Measurements from ENCODE around the gene SYNE1. TPM values are rescaled to one million over a fixed set of nuclear protein-coding genes. Genes with fewer than 3 reads are reported as not detected.
"Not testable (repeated sequence)": the region's sequence is repeated elsewhere in the genome, so short reads cannot be mapped to it uniquely, and the experiment has no call there.

SYNE1 gene
- total RNA-seq, 1 experiment from 2014 or later: 20.9 TPM

DNA sequence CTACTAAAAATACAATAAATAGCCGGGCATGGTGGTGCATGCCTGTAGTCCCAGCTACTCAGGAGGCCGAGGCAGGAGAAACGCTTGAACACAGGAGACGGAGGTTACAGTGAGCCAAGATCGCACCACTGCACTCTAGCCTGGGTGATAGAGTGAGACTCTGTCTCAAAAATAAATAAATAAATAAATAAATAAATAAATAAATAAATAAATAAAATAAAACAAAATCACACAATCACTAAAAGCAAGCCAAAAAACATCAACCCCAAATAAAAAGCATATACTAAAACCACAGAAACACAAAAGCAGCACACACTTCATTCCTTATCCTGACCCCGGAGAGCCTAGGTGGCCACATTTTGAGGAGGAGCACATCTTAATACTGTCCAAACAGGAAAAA is 498.8 kb downstream of the SYNE1 start:
- DNase-seq (ENCODE audit: low read depth): not testable (repeated sequence)

DNA sequence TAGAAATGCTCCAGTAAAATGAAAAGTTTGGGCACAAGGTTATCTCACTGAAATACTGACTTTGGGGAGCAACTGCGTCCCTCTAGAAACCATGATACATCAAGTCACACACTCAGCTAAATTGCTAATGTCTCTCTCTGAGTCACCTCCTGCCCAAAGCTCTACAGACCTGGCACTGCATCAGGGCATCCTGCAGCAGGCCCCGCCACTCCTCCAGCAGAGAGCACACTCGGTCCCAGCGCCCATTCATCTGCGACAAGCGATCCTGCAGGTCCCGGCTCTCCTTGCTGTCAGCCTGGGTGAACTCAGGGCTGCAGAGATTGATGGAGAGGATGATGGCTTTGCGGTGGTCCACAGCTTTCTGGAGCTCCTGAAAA is 500.7 kb downstream of the SYNE1 start:
- DNase-seq (ENCODE audit: low read depth): peak; percentile 43

DNA sequence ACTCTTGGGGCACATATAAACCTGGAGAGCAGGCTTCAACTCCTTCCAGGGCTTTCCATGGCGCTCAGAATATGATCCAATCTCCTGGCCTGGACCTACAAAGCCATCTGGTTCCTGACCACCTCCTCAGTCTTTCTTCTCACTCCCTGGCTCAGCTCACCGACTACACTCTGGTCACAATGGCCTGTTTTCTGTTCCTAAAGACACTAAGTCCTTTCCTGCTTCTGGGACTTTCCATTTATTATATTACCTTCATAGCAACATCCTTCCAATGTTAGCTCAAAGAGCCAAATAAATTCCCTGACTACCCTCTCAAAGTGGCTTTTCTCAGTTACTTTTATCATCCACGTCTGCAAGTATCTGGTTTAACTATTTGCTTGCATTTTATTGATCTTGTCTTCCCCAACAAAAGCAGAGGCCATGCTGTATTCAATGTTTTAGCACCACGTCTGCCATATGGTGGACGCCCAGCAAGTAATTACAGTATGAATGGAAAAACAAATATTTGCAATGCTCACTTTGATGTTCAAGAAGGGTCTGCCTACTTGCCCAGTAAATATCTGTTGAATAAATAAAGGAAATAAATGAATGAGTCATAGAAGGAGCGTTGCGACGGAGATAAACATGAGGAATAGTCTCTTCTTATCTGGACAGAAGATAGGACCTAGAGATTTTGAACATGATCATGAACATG is 501.3 kb downstream of the SYNE1 start:
- DNase-seq (ENCODE audit: low read depth): no peak

DNA sequence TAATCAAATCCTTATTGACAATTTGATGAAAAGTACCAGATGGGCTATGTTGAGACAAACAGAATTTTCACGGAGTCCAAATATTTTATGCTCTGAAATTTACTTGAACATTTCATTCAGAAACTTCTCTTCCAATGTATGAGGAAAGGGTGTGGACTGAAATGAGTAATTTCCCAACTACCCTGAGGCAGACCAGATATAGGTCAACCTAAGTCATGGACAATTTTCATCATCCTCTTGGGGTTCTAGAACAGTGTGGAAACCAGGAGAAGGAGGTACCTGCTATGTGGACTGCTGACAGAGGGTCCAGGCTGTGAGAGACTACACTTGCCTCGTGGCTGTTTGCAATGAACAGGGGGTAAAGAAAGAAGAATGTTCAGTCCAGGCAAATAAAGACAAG is 506.7 kb downstream of the SYNE1 start:
- no peak for DNase-seq (ENCODE audit: low read depth)

DNA sequence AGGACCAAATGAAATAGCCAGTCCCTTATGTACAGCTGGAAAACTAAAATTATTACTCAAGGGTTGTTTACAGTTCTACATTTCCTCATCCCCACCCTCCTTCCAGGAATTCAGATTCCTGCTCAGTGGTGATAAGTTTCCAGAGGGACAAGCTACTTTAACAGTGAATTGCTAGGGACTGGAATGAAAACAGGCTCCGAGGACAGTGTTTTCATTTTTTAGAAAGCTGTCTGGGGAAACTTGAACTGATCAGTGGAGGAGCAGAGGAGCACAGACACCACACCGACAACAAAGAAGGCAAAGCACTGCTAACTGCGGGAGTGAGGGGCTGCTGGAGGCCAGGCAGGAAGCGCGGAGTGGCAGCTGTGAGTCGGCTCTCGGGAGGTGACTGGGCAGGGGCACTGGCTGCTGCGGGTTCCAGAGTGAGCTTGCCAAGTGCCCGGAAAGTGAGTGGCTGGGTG is 507.4 kb downstream of the SYNE1 start:
- no peak for DNase-seq (ENCODE audit: low read depth)

DNA sequence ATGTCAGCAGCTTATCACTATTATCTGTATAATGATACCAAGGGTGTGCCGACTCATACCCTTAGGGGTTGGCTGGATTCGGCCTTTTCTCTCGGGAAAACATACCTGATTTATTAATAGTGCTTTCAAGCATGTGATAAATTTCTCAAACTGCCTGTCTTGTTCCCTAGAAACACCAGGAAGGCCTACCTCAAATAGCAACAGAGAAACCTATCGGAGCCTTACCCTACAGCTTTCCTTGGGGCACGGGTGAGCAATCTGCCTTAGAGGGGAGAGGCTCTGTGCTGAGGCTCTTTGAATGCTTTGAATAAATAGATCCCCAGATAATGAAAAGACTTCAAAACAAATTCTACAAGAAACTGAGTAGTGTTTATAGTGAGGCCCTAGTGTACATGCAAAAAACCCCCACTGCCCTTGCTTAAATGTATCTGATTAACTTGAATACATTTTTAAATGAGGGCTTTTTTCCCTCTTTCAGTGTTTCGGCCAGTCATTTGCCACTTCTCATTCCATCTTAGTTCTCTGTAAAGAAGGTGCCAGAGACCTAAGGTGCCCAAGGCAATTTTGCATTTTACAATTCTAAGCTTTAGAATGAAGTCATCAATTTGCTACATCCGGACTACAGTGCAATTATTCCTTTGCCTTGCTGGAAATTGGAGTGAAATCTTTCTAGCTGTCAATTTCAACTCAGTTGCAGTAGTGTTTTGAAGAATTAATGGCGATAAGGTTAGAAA is 509.6 kb downstream of the SYNE1 start:
- DNase-seq (ENCODE audit: low read depth): peak; percentile 43

DNA sequence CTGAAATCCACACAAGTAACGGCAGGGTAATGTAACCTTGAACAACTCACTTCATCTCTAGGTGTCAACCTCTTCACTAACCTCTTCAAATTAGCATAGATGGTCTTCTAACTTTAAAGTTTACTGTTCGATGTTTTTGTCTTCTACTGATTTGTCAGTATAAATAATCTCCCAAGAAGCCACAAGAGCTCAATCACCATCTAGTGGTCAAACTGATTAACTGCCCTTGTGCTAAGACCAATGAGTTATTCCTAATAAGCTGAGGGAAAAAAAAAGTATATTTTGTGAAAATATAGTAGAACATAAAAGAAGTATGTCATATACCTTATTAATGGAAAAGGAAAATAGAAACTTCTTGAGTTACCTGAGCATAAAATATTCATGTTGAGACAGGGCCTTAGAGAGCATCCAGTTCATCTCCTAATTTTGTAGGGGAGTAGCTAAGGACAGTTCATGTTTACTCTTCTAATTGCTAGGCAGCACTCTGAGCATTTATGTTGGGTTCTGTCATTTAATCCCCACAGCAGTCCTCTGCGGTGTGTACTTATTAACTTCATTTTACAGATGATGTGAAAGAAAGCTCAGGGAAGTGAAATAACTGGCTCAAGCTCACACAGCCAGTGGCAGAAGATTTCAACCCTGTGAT is 512.6 kb downstream of the SYNE1 start:
- peak; percentile 70 for DNase-seq (ENCODE audit: low read depth)

DNA sequence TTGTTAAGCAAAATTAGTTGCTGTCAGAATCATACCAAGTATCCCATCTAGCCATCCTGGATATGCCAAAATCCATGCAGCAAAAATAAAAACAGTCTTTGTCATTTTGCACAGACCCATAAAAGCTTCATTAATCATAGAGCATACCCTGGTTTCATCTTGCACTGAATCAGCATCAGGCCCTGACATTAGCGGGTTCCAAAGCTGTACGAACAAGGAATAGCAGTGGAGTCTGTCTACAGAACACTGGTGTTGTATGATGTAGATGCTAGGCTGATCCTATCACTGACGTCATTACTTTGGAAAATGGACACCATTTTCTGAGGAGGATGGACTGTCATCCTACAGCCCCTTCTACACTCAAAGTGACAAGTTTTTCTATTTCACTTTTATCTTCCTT is 514.1 kb downstream of the SYNE1 start:
- no peak for DNase-seq (ENCODE audit: low read depth)

DNA sequence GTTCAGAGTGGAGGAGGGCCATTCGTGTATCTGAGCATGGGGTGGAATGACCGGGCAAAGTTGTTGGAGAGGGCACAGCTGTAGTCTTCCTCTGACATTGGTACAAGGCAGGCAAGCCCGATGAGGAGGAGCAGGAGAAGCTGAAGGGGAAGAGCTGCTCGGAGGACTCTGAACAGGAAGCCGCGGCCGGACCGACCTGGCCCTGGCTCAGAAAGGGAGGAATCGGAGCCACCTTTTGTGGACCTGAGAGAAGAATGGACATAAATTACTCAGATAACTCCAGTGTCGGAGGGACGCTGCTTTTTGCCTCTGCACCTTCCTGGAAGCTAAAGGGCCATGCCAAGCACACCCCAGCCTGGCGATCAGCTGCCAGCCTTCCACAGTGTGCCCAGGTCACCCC is 514.7 kb downstream of the SYNE1 start:
- no peak for DNase-seq (ENCODE audit: low read depth)

DNA sequence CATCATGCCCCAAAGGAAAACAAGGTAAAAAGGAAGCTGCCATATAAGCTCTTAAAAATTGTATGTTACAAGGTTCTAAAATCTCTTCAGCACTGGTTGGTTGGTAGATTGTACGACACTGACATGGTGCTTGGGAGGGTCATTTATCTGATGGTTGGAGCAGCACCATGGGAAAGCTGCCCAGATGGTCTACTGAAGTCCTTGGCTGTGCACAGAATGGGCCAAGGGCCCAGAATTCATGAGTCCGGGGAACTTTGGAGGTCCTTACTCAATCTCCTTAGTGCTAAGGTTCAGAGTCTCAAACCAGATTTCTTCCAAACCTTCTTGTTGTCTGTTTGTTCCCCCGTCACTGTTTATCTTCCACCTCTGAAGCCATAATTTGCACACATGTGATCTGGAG is 515.3 kb downstream of the SYNE1 start:
- DNase-seq (ENCODE audit: low read depth): no peak

DNA sequence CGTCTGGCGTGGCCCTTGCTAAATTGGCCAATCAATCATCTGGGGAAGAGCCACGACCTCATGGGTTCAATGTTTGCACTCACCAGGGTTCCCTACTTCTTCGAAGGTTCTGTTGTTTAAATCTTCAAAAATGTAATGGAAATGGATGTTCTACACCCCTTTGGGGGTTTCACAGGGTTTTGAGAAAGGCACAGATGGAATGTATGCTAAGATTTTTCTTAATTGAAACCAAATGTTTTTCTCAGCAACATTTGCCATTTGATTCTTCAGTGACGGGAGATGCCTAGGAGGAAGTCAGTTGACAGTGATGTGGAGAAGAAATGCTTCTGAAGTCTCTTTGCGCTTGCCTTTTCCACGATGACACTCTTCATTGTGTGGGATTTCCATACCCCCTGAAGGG is 517.3 kb downstream of the SYNE1 start:
- DNase-seq (ENCODE audit: low read depth): no peak

DNA sequence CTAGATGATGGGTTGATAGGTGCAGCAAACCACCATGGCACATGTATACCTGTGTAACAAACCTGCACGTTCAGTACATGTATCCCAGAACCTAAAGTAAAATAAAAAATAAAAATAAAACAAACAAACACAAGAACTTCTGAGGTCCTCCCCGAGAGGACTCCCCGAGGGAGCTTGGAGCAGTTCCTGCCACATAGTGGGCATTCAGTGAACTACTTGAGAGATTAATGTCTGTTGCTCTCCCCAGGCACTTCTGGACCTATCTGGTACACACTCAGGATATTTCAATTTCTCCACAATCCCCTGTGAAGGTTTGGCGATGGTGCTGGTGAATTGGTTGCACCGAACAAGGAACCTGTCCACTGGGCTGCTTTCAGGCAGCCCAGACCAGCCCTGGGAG is 518.5 kb downstream of the SYNE1 start:
- no peak for DNase-seq (ENCODE audit: low read depth)

DNA sequence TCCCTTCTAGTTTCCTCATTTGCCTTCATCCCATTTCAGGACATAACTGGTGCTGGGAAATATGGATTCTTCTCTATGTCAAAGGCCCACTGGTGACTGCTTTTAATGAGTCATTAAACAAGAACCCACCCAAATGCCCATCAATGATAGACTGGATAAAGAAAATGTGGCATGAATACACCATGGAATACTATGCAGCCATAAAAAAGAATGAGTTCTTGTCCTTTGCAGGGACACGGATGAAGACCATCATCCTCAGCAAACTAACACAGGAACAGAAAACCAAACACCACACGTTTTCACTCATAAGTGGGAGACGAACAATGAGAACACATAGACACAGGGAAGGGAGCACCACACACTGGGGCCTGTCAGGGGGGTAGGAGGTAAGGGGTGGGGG is 518.9 kb downstream of the SYNE1 start:
- no peak for DNase-seq (ENCODE audit: low read depth)

DNA sequence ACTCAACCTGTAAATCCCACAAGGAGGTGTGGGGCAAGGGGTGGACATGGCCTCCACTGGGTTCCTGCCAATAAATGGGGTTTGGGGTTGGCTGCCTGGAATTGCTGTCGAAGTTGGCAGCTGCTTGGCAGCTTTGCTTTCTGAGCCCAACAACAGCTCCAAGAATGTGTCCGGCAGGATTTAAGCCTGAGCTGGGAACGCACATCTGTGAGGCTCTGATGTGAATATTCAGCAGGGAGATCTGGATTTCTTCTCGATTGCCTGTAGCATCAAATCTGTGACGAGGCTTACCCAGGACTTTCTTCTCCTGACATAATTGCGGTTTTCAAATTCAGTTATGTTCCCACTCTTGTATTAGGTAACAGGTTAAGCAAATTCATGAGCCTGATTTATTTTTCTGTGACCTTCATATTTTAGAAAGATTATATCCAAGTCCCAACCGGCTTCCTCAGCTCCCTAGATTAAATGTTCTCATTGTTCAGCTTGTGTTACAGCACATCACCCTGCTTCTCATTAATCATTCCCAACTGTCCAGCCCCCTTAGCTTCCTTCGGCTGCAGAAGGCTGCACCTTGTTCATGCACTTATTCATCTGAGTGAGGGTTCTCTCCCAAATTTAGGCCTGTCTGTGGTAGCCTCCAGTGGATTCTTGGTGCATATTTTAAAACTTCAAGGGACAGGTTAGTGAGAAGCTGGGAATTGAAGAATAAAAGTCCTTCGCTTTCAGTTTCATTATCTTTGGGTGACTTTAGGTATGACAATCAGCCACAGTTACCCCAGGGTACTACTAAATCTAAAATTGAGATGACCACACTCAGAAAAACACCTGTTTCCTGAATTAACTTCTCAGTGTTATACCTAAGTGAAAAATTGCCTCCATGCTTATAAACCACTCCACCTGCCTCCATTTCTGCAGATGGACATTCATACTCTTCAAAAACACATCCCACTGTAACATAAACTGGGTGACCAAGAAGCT is 519.7 kb downstream of the SYNE1 start:
- no peak for DNase-seq (ENCODE audit: low read depth)

DNA sequence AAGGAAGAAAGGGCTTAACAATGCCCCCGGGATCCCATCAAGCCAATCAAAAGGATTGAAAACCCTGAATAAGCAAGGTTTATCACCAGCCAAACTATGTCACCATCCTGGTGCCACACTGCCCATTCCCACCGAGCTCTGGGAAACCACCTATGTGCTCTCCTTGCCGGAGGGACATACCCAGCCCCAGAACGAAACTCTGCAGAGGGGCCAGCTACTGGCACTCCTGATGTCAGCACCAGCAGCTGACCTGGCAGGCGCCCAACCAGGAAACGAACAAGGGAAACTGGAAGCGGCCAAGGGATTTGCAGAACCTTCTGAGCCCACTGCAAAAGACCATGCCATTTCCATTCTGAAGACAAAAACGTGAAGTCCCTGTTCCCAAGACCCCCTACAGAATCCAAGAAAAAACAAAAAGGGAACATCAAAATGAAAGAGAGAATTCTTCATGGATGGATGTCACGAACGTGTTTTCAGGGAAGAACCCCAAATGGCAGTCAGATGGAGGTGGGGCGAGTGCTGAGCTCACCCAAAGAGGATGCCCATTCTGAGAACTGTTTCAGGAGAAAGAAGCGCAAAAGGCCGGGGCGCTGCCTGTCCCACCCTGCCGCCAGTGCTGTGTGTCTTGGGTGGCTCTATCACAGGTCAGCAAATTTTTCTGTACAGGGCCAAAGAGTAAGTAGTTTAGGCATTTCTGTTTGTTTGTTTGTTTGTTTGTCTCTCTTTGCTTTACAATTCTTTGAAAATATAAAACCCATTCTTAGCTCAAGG is 524.5 kb downstream of the SYNE1 start:
- DNase-seq (ENCODE audit: low read depth): no peak

DNA sequence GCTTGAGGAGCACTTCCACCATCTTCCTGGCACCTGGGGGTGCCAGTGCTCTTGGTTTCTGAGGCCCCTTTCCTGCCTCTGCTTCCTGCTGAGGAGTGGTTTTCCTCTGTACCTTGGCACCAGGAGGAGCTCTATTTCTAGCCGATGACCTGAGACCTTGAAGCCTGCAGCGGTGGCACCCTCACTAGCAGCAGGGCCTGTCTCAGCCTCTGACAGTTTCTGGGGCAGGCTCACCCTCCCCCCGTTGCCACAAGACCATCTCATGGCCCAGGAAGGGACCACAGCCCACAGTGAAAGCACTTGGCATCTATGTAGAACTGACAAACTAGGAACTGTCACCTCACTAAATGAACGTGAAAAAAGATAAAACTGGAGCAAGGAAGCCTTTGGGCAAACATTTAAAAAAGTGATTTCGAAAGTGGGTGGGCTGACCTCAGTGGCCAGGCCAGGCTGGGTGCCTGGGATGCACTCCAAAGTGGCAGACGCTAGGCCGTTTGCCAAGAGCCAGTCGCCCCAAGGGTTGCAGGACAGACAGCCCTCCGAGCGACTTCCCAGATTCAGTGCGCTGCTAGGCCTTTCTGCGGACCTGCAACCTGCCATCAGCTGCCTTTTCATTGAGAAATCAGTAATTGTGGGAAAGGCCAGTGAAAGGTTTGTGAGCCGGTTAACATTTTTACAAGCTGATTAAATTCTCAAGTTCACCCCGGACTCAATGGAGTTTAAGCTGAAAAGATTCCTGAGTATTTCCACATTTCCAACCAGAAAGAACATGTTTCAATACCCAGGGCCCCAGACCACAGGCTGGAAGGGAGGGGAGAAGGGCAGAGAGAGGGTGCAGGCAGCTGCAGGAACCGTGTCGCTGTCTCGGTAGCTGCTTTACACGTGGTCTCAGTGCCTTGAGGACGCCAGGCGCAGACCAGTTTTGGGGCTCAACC is 526.0 kb downstream of the SYNE1 start:
- DNase-seq (ENCODE audit: low read depth): peak; percentile 92

DNA sequence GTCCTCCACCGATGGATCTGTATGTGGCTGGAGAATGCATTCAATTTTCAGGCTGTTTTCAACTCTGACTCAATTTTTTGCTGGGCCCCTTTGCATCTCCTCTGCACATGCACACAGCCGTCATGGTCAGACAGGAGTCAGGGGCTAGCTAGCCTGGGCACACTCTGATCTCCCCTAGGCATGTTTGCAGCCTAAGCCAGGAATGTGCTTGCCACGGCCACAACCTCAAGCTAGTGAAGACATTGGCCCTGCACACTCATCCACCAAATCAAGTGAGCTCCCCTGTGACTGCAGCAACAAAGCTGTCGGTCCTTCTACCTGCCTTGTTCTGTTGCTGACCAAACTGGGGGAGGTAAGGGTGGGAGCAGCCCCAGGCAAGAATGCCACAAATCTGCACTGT is 529.2 kb downstream of the SYNE1 start:
- no peak for DNase-seq (ENCODE audit: low read depth)

DNA sequence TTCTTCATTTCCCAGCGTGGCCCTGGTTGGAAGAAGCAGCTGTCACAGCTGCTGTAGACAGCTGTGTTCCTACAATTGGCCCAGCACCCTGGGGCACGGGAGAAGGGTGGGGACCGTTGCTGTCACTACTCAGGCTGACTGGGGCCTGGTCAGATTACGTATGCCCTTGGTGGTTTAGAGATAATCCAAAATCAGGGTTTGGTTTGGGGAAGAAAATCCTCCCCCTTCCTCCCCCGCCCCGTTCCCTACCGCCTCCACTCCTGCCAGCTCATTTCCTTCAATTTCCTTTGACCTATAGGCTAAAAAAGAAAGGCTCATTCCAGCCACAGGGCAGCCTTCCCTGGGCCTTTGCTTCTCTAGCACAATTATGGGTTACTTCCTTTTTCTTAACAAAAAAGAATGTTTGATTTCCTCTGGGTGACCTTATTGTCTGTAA is 537.0 kb downstream of the SYNE1 start:
- DNase-seq (ENCODE audit: low read depth): peak; percentile 76

DNA sequence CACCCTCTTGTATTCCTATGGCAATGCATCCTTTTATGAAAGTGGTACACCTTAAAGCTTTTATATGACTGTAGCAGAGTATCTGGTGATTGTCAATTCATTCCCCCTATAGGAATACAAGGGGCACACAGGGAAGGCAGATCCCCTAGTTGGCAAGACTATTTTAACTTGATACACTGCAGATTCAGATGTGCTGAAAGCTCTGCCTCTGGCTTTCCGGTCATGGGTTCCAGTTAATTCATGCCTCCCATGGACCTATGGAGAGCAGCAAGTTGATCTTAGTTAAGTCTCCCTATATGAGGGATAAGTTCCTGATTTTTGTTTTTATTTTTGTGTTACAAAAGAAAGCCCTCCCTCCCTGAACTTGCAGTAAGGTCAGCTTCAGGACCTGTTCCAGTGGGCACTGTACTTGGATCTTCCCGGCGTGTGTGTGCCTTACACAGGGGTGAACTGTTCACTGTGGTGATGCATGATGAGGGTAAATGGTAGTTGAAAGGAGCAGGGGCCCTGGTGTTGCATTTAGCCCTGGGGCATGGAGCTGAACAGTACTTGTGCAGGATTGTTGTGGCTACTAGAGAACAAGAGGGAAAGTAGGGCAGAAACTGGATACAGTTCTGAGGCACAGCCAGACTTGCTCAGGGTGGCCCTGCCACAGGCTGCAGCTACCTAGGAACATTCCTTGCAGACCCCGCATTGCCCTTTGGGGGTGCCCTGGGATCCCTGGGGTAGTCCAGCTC is 537.5 kb downstream of the SYNE1 start:
- DNase-seq (ENCODE audit: low read depth): peak; percentile 43
